ENCODE results near the gene INO80B. TPM values are rescaled to one million over a fixed set of nuclear protein-coding genes. Genes with fewer than 3 reads are reported as not detected.

Gene INO80B
- total RNA-seq, 2 experiments from 2014 or later, result 41.3 to 41.8 TPM

GRCh38 chr2:74417763-74418162 lies 37.1 kb upstream of the INO80B start:
- peaks cover 0 to 11% of the 10 kb centered on the region in 2 experiments for H3K9me3 ChIP-seq (ENCODE audit: control insufficient read depth in 1 of 2, insufficient read depth in 1 of 2, low read length in 2 of 2)
- Mint-ChIP-seq H3K4me3 (no peak overlapping the region), H3K36me3 (ENCODE audit: low read depth) (peaks cover 5% of the 10 kb centered on the region), H3K9me3 (no peaks in the 10 kb centered on the region), H3K27me3 (no peaks in the 10 kb centered on the region), H3K4me1 (ENCODE audit: low read depth) (peaks cover 56% of the 10 kb centered on the region), H3K27ac (peak overlapping the region; percentile 71)
- H3K4me3 ChIP-seq (ENCODE audit: low read length), result no peak overlapping the region
- no peaks in the 10 kb centered on the region for H3K36me3 ChIP-seq (ENCODE audit: insufficient read depth, low read length)
- H3K27ac ChIP-seq (ENCODE audit: low read depth in 1 of 2, low read length in 2 of 2), result no peak overlapping the region
- ChIA-PET CTCF (no interaction called here), POLR2A (no interaction called here)
- H3K4me1 ChIP-seq (ENCODE audit: insufficient read depth, low read length), result peaks cover 45% of the 10 kb centered on the region
- peaks cover 0 to 16% of the 10 kb centered on the region in 2 experiments for H3K27me3 ChIP-seq (ENCODE audit: control insufficient read depth in 1 of 2, insufficient read depth in 2 of 2, low read length in 2 of 2)
- intact Hi-C loops (cut with DNase I, micrococcal nuclease), result no loop called here
- DNase-seq (no peak), ATAC-seq (ENCODE audit: poor library complexity) (no peak)
- no peak for TF ChIP-seq CTCF (IDR thresholded peaks at IDR 0.05)

GRCh38 chr2:74418312-74418711 lies 36.6 kb upstream of the INO80B start:
- H3K4me3 ChIP-seq (ENCODE audit: low read length), result no peak overlapping the region
- POLR2A ChIA-PET, result no interaction called here
- H3K4me1 ChIP-seq (ENCODE audit: insufficient read depth, low read length), result peaks cover 44% of the 10 kb centered on the region
- intact Hi-C loops (cut with DNase I, micrococcal nuclease), result no loop called here
- H3K9me3 ChIP-seq (ENCODE audit: control insufficient read depth in 1 of 2, insufficient read depth in 1 of 2, low read length in 2 of 2), result peaks cover 0 to 11% of the 10 kb centered on the region in 2 experiments
- DNase-seq (no peak), ATAC-seq (ENCODE audit: poor library complexity) (no peak)
- CTCF ChIA-PET, result no interaction called here
- Mint-ChIP-seq H3K4me1 (ENCODE audit: low read depth) (peaks cover 57% of the 10 kb centered on the region), H3K27me3 (no peaks in the 10 kb centered on the region), H3K9me3 (no peaks in the 10 kb centered on the region), H3K36me3 (ENCODE audit: low read depth) (peaks cover 5% of the 10 kb centered on the region), H3K27ac (no peak overlapping the region), H3K4me3 (no peak overlapping the region)
- no peaks in the 10 kb centered on the region for H3K36me3 ChIP-seq (ENCODE audit: insufficient read depth, low read length)
- peaks cover 0 to 16% of the 10 kb centered on the region in 2 experiments for H3K27me3 ChIP-seq (ENCODE audit: control insufficient read depth in 1 of 2, insufficient read depth in 2 of 2, low read length in 2 of 2)
- H3K27ac ChIP-seq (ENCODE audit: low read depth in 1 of 2, low read length in 2 of 2), result no peak overlapping the region
- TF ChIP-seq CTCF (IDR thresholded peaks at IDR 0.05), result no peak

DNA sequence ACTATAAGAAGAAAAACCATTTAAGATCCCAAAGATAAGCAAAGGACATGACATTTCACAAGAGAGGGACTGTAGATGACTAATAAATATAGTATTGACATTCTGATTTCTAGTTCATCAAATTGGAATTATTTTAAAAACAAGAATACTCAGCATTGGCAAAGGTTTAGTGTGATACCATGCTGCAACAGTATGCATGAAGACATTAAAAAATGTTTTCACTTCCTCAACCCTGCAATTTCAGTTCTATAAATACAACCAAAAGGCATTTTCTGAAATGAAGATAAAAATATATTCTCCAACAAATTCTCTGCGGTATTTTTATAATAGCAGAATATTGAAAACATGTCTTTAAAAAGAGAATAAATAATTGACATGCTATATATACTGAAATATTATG lies 35.5 kb upstream of the INO80B start:
- CTCF ChIA-PET, result no interaction called here
- intact Hi-C loops (cut with DNase I, micrococcal nuclease), result no loop called here
- peaks cover 48% of the 10 kb centered on the region for H3K4me1 Mint-ChIP-seq (ENCODE audit: low read depth)

More for the DNA sequence above, 35.5 kb upstream of the INO80B start:
- no peak for TF ChIP-seq CTCF (IDR thresholded peaks at IDR 0.05)
- Histone ChIP-seq H3K4me3 (ENCODE audit: low read length) (no peak overlapping the region), H3K27me3 (ENCODE audit: control insufficient read depth in 1 of 2, insufficient read depth in 2 of 2, low read length in 2 of 2) (peaks cover 0 to 8% of the 10 kb centered on the region in 2 experiments), H3K9me3 (ENCODE audit: control insufficient read depth in 1 of 2, insufficient read depth in 1 of 2, low read length in 2 of 2) (peaks cover 0 to 8% of the 10 kb centered on the region in 2 experiments), H3K4me1 (ENCODE audit: insufficient read depth, low read length) (peaks cover 38% of the 10 kb centered on the region), H3K27ac (ENCODE audit: low read depth in 1 of 2, low read length in 2 of 2) (no peak overlapping the region), H3K36me3 (ENCODE audit: insufficient read depth, low read length) (no peaks in the 10 kb centered on the region)
- no peak overlapping the region for H3K4me3 Mint-ChIP-seq
- POLR2A ChIA-PET, result no interaction called here
- peaks cover 5% of the 10 kb centered on the region for H3K36me3 Mint-ChIP-seq (ENCODE audit: low read depth)
- DNase-seq, result no peak
- no peaks in the 10 kb centered on the region for H3K27me3 Mint-ChIP-seq
- no peak for ATAC-seq (ENCODE audit: poor library complexity)
- H3K27ac Mint-ChIP-seq, result no peak overlapping the region
- H3K9me3 Mint-ChIP-seq, result no peaks in the 10 kb centered on the region

Data from CD4-positive, alpha-beta T cell (primary cell).